ENCODE results near the gene CCL26. TPM values are rescaled to one million over a fixed set of nuclear protein-coding genes. Genes with fewer than 3 reads are reported as not detected.
"Not testable (repeated sequence)": the region's sequence is repeated elsewhere in the genome, so short reads cannot be mapped to it uniquely, and the experiment has no call there.

CCL26 gene
- total and polyA plus RNA-seq, 3 experiments from 2014 or later: not detected

DNA sequence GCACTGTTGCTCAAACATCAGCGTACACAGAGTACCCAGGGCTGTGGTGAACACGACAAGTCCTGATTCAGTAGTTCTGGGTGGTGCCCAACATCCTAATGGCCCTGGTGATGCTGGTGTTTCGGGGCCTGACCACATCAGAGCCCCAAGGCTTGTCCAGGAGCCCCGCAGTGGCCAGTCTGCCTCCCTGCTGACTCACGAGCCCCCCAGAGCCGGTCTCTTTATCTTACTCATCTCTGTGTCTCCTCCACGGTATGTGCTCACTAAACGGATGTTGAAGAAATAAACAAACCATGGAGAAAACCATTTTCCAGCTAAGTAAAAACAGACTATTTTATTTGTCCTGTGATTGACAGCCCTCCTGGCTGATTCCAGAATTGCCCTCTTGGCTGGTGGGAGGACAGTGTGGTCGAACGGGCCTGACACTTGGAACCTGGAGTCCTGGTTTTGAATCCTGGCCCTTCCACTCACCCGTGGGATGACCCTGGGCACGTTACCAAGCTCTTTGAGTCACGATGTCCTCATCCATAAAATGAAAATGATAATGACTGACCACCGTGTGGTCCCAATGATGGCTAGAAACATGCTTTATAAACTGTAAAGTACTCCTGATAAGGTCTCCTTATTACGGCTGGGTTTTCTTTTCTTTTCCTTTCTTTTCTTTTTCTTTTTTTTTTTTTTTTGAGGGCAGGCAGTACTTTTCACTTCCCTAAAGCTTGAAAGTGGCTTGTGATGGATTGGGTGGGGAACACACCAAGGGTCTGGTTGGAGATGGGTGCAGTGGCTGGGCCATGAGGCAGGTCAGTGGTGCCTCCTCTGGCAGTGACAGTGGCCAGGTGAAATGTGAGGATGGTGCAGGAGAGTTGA lies 39.0 kb downstream of the CCL26 start:
- no peak for DNase-seq
- Histone ChIP-seq H3K27me3 (ENCODE audit: insufficient read depth, low read length, poor library complexity, severe bottlenecking) (no peaks in the 10 kb centered on the region), H3K4me1 (ENCODE audit: insufficient read depth, low read length) (peaks cover 15% of the 10 kb centered on the region), H3K36me3 (ENCODE audit: insufficient read depth, low read length) (no peaks in the 10 kb centered on the region), H3K27ac (ENCODE audit: low read depth, low read length) (no peak overlapping the region), H3K4me3 (ENCODE audit: low read length) (no peak overlapping the region), H3K9me3 (ENCODE audit: low read length) (no peaks in the 10 kb centered on the region)
- peaks cover 25 to 47% (median 34%) of the 10 kb centered on the region in 3 donors for H3K4me1 Mint-ChIP-seq
- ChIA-PET POLR2A (interaction anchor here (1.4 kb wide), 1 partner anchor 262 kb away, joined by 3 read pairs; the partner anchor contains the start of gene TMEM120A), CTCF (interaction anchor here (0.6 to 1.1 kb wide), 3 partner anchors 29 to 110 kb away, joined by 3 to 6 read pairs (median 3); no protein-coding TSS in a partner anchor)
- peak overlapping the region in 1 of 7 donors; percentile 1 for H3K4me3 Mint-ChIP-seq
- no peaks in the 10 kb centered on the region for H3K27me3 Mint-ChIP-seq
- H3K9me3 Mint-ChIP-seq: no peaks in the 10 kb centered on the region
- peaks cover 3 to 6% (median 5%) of the 10 kb centered on the region in 3 donors for H3K36me3 Mint-ChIP-seq
- peak overlapping the region in 2 of 8 donors; percentile 43 to 80 for H3K27ac Mint-ChIP-seq

DNA sequence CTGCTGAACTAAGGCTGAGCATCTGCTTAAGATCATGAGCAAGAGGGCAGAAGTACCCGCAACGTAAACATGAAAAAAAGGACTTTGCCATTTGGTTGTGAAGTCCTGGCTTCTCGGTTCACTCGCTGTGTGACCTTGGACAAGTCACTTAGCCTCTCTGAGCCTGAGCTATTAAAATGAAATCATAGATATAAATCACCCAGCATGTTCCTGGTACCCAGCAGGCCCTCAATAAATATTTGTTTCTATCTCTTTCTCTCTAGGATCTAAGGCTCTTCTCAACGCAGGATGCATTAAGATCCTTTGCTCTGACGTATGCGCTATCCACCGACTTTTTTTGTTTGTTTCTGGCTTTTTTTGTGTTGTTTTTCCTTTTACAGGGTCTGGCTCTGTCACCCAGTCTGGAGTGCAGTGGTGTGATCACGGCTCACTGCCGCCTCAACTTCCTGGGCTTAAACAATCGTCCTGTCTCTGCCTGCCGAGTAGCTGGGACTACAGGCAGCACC lies 39.9 kb downstream of the CCL26 start:
- H3K27me3 Mint-ChIP-seq: no peaks in the 10 kb centered on the region
- Histone ChIP-seq H3K27me3 (ENCODE audit: insufficient read depth, low read length, poor library complexity, severe bottlenecking) (no peaks in the 10 kb centered on the region), H3K27ac (ENCODE audit: low read depth, low read length) (no peak overlapping the region), H3K4me1 (ENCODE audit: insufficient read depth, low read length) (peaks cover 18% of the 10 kb centered on the region), H3K36me3 (ENCODE audit: insufficient read depth, low read length) (no peaks in the 10 kb centered on the region), H3K4me3 (ENCODE audit: low read length) (no peak overlapping the region), H3K9me3 (ENCODE audit: low read length) (no peaks in the 10 kb centered on the region)
- ChIA-PET CTCF (interaction anchor here (0.6 to 1.1 kb wide), 2 partner anchors 30 to 80 kb away, joined by 3 to 6 read pairs; no protein-coding TSS in a partner anchor), POLR2A (no interaction called here)
- H3K4me1 Mint-ChIP-seq: peaks cover 30 to 49% (median 35%) of the 10 kb centered on the region in 3 donors
- DNase-seq: no peak
- peaks cover 3 to 6% (median 5%) of the 10 kb centered on the region in 3 donors for H3K36me3 Mint-ChIP-seq
- H3K4me3 Mint-ChIP-seq: peak overlapping the region in 1 of 7 donors; percentile 73
- H3K27ac Mint-ChIP-seq: peak overlapping the region in 3 of 8 donors; percentile 53 to 82 (median 54)
- H3K9me3 Mint-ChIP-seq: no peaks in the 10 kb centered on the region

DNA sequence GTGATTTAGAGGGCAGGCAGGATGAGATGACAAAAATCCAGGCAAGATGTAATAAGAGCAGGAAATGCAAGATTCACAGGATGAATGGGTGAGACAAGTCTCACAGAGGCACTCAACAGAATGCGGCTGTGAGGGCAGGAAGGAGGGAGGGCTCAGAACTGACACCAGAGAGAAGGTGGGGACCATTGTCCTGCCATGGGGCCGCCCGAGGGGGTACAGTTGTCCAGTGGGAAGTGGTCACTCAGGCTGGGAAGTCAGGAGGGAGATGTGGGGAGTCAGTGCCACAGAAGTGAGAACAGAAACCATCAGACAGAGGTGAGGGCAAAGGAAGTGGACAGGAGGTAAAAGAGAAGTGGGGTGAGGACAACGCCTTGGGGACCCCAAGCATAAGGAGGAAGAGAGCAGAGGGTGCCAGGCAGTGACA lies 42.1 kb downstream of the CCL26 start:
- no peaks in the 10 kb centered on the region for H3K27me3 Mint-ChIP-seq
- Histone ChIP-seq H3K36me3 (ENCODE audit: insufficient read depth, low read length) (no peaks in the 10 kb centered on the region), H3K9me3 (ENCODE audit: low read length) (no peaks in the 10 kb centered on the region), H3K4me1 (ENCODE audit: insufficient read depth, low read length) (peaks cover 19% of the 10 kb centered on the region), H3K27ac (ENCODE audit: low read depth, low read length) (no peak overlapping the region), H3K4me3 (ENCODE audit: low read length) (no peak overlapping the region), H3K27me3 (ENCODE audit: insufficient read depth, low read length, poor library complexity, severe bottlenecking) (no peaks in the 10 kb centered on the region)
- DNase-seq: no peak
- peaks cover 32 to 49% (median 34%) of the 10 kb centered on the region in 3 donors for H3K4me1 Mint-ChIP-seq
- peak overlapping the region; percentile 55 to 89 (median 69) for H3K4me3 Mint-ChIP-seq
- peak overlapping the region; percentile 21 to 95 (median 87) for H3K27ac Mint-ChIP-seq
- ChIA-PET POLR2A (interaction anchor here (1.3 kb wide), 1 partner anchor 10 kb away, joined by 4 read pairs; no protein-coding TSS in a partner anchor), CTCF (interaction anchor here (0.6 to 1.1 kb wide), 3 partner anchors 9 to 203 kb away, joined by 3 to 5 read pairs (median 3); partner anchors contain the start of gene HIP1)
- no peaks in the 10 kb centered on the region for H3K9me3 Mint-ChIP-seq
- peaks cover 3 to 5% (median 5%) of the 10 kb centered on the region in 3 donors for H3K36me3 Mint-ChIP-seq

DNA sequence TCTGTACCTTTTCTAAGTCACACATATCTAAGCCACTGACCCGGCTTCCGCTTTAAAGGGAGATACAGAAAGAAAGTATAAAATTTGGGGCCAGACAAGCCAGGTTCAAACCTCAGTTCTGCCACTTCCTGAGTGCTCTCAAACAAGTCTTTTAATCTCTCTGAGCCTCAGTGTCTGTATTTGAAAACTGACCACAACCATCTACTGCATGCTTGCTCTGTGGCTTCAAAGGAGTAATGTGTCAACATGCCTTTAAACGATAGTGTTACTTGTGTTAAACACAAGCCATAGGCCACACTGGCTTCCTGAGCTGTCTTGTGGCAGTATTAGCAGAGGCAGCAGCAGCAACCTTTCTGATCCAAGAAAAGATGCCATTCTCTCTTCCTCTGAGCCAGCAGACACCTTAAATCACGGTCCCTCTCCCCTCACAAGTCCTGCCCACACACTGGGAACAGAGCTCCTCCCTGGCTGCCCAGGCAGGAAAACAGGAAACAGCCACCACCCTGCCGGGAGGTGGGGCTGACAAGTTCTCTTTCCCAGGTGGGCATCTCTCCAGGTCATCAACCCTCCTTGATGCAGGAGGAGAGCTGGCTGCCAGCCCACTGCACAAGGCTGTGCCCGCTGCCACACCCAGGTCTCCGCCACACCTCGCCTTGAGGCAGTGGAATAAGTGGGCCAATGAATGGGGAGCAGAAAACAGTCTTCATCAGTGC lies 44.0 kb downstream of the CCL26 start:
- H3K9me3 ChIP-seq (ENCODE audit: low read length): no peaks in the 10 kb centered on the region
- peak overlapping the region; percentile 54 for H3K27ac ChIP-seq (ENCODE audit: low read depth, low read length)
- no peaks in the 10 kb centered on the region for H3K36me3 ChIP-seq (ENCODE audit: insufficient read depth, low read length)
- H3K27ac Mint-ChIP-seq: peak overlapping the region; percentile 67 to 96 (median 92)
- peak; percentile 33 to 89 (median 44) for DNase-seq
- H3K27me3 ChIP-seq (ENCODE audit: insufficient read depth, low read length, poor library complexity, severe bottlenecking): no peaks in the 10 kb centered on the region
- peaks cover 19% of the 10 kb centered on the region for H3K4me1 ChIP-seq (ENCODE audit: insufficient read depth, low read length)
- H3K4me1 Mint-ChIP-seq: peaks cover 31 to 53% (median 32%) of the 10 kb centered on the region in 3 donors
- no peaks in the 10 kb centered on the region for H3K36me3 Mint-ChIP-seq
- peak overlapping the region; percentile 32 for H3K4me3 ChIP-seq (ENCODE audit: low read length)
- ChIA-PET POLR2A (interaction anchor here (0.6 to 2.2 kb wide), 5 partner anchors 11 to 1981 kb away, joined by 4 to 19 read pairs (median 6); partner anchors contain the start of gene HIP1), CTCF (interaction anchor here (1.0 to 1.5 kb wide), 6 partner anchors 9 to 35 kb away, joined by 3 to 6 read pairs (median 4); no protein-coding TSS in a partner anchor)
- H3K27me3 Mint-ChIP-seq: no peaks in the 10 kb centered on the region
- H3K4me3 Mint-ChIP-seq: peak overlapping the region; percentile 64 to 85 (median 79)
- no peaks in the 10 kb centered on the region for H3K9me3 Mint-ChIP-seq

DNA sequence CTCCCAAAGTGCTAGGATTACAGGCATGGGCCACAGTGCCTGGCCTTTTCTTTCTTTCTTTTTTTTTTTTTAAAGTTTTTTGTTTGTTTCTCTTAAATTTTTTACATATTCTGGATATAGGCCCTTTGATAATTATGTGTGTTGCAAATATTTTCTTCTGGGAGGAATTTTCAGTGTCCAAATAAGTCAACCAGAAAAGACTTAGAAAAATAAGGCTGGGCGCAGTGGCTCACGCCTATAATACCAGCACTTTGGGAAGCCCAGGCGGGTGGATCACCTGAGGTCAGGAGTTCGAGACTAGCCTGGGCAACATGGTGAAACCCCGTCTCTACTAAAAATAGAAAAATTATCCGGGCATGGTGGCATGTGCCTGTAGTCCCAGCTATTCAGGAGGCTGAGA lies 44.7 kb downstream of the CCL26 start:
- POLR2A ChIA-PET: interaction anchor here (0.6 to 2.2 kb wide), 5 partner anchors 12 to 1980 kb away, joined by 4 to 19 read pairs (median 6); partner anchors contain the start of gene HIP1
- H3K27me3 Mint-ChIP-seq; H3K9me3 Mint-ChIP-seq; H3K36me3 ChIP-seq (ENCODE audit: insufficient read depth, low read length); H3K9me3 ChIP-seq (ENCODE audit: low read length); H3K36me3 Mint-ChIP-seq; H3K4me3 ChIP-seq (ENCODE audit: low read length); H3K27me3 ChIP-seq (ENCODE audit: insufficient read depth, low read length, poor library complexity, severe bottlenecking); DNase-seq; H3K27ac ChIP-seq (ENCODE audit: low read depth, low read length): not testable (repeated sequence)
- Mint-ChIP-seq H3K4me1 (peaks cover 31 to 53% (median 32%) of the 10 kb centered on the region in 3 donors), H3K27ac (peak overlapping the region; percentile 67 to 96 (median 92)), H3K4me3 (peak overlapping the region in 6 of 7 donors; percentile 79 to 85 (median 80))
- CTCF ChIA-PET: interaction anchor here (1.0 to 1.5 kb wide), 6 partner anchors 10 to 36 kb away, joined by 3 to 6 read pairs (median 4); no protein-coding TSS in a partner anchor
- H3K4me1 ChIP-seq (ENCODE audit: insufficient read depth, low read length): peaks cover 19% of the 10 kb centered on the region

DNA sequence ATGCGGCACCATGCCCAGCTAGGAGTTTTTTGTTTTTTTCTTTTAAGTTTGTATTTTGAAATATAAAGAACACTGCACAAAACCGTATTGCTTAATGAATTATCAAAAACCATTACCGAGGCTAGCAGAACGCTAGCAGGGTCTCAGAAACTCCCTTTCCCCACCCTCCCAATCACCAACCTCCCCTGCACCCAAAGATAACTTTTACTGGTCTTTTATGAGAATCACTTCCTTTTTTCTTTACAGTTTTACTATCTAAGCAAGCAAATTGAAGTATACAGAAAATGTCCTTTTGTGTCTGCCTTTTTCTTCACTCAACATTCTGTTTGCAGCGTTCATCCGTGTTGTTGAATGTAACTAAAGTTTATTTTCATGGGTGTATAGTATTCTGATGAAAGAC lies 46.7 kb downstream of the CCL26 start:
- Histone ChIP-seq H3K27me3 (ENCODE audit: insufficient read depth, low read length, poor library complexity, severe bottlenecking) (no peaks in the 10 kb centered on the region), H3K4me1 (ENCODE audit: insufficient read depth, low read length) (peaks cover 19% of the 10 kb centered on the region), H3K4me3 (ENCODE audit: low read length) (no peak overlapping the region), H3K27ac (ENCODE audit: low read depth, low read length) (no peak overlapping the region), H3K9me3 (ENCODE audit: low read length) (no peaks in the 10 kb centered on the region), H3K36me3 (ENCODE audit: insufficient read depth, low read length) (no peaks in the 10 kb centered on the region)
- H3K27ac Mint-ChIP-seq: peak overlapping the region in 3 of 8 donors; percentile 3 to 61 (median 29)
- H3K36me3 Mint-ChIP-seq: no peaks in the 10 kb centered on the region
- ChIA-PET CTCF (interaction anchor here (1.7 kb wide), 1 partner anchor 15 kb away, joined by 3 read pairs; no protein-coding TSS in a partner anchor), POLR2A (interaction anchor here (0.7 kb wide), 1 partner anchor 90 kb away, joined by 4 read pairs; no protein-coding TSS in a partner anchor)
- H3K4me1 Mint-ChIP-seq: peaks cover 25 to 47% (median 32%) of the 10 kb centered on the region in 3 donors
- DNase-seq: no peak
- H3K4me3 Mint-ChIP-seq: no peak overlapping the region
- H3K9me3 Mint-ChIP-seq: no peaks in the 10 kb centered on the region
- H3K27me3 Mint-ChIP-seq: no peaks in the 10 kb centered on the region

DNA sequence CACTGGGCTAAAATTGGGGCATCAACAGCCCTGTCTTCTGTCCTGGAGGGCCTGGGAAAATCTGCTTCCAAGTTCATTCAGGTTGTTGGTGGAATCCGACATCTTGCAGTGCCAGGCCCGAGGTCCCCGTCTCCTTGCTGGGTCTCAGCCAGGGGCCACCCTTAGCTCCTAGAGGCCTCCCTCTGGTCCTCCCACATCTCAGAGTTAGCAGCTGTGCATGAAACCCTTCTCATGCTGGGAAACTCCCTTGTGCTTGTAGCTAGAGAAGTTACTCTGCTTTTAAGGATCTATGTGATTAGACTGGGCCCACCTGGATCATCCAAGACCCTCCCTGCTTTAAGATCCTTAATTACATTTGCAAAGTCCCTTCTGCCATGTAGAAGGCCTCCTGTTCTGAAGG lies 48.6 kb downstream of the CCL26 start:
- CTCF ChIA-PET: interaction anchor here (1.7 kb wide), 1 partner anchor 17 kb away, joined by 3 read pairs; no protein-coding TSS in a partner anchor
- Mint-ChIP-seq H3K9me3 (no peaks in the 10 kb centered on the region), H3K27ac (peak overlapping the region in 3 of 8 donors; percentile 39 to 54 (median 51))

More for the DNA sequence above, 48.6 kb downstream of the CCL26 start:
- no peaks in the 10 kb centered on the region for H3K27me3 Mint-ChIP-seq
- POLR2A ChIA-PET: no interaction called here
- no peak overlapping the region for H3K4me3 ChIP-seq (ENCODE audit: low read length)
- no peak for DNase-seq
- H3K36me3 ChIP-seq (ENCODE audit: insufficient read depth, low read length): no peaks in the 10 kb centered on the region
- H3K9me3 ChIP-seq (ENCODE audit: low read length): no peaks in the 10 kb centered on the region
- H3K27ac ChIP-seq (ENCODE audit: low read depth, low read length): no peak overlapping the region
- no peaks in the 10 kb centered on the region for H3K36me3 Mint-ChIP-seq
- no peak overlapping the region for H3K4me3 Mint-ChIP-seq
- H3K27me3 ChIP-seq (ENCODE audit: insufficient read depth, low read length, poor library complexity, severe bottlenecking): no peaks in the 10 kb centered on the region
- peaks cover 14% of the 10 kb centered on the region for H3K4me1 ChIP-seq (ENCODE audit: insufficient read depth, low read length)
- H3K4me1 Mint-ChIP-seq: peaks cover 12 to 29% (median 16%) of the 10 kb centered on the region in 3 donors
